ENCODE data around the gene DYNC2I2.
"Not testable (repeated sequence)": the region's sequence is repeated elsewhere in the genome, so short reads cannot be mapped to it uniquely, and the experiment has no call there.

DYNC2I2 gene

GRCh38 chr9:128685636-128686489 lies 29.2 kb upstream of the DYNC2I2 start:
- no peak for DNase-seq

GRCh38 chr9:128684325-128685199 lies 27.9 kb upstream of the DYNC2I2 start:
- no peak for DNase-seq

GRCh38 chr9:128684065-128684324 lies 27.3 kb upstream of the DYNC2I2 start:
- DNase-seq: no peak

- DNase-seq: no peak
Observed at GRCh38 chr9:128683340-128684064, 26.9 kb upstream of the DYNC2I2 start.

- no peak for DNase-seq
Observed at GRCh38 chr9:128677794-128678193, 21.1 kb upstream of the DYNC2I2 start.

- DNase-seq: no peak
Observed at GRCh38 chr9:128675382-128675781, 18.7 kb upstream of the DYNC2I2 start.

- DNase-seq: no peak
Observed at GRCh38 chr9:128669786-128670185, 13.1 kb upstream of the DYNC2I2 start.

GRCh38 chr9:128666481-128666941 lies 9.9 kb upstream of the DYNC2I2 start:
- not testable (repeated sequence) for DNase-seq

- no peak for DNase-seq
Observed at GRCh38 chr9:128657796-128658195, 1.1 kb upstream of the DYNC2I2 start.

GRCh38 chr9:128657344-128657704 lies 677 bp upstream of the DYNC2I2 start:
- DNase-seq: no peak

GRCh38 chr9:128654481-128654880 lies 2.2 kb downstream of the DYNC2I2 start:
- no peak for DNase-seq

- no peak for DNase-seq
Observed at GRCh38 chr9:128653908-128654307, 2.7 kb downstream of the DYNC2I2 start.

GRCh38 chr9:128651798-128652197 lies 4.8 kb downstream of the DYNC2I2 start:
- no peak for DNase-seq

GRCh38 chr9:128648206-128648605 lies 8.4 kb downstream of the DYNC2I2 start:
- DNase-seq: not testable (repeated sequence)

GRCh38 chr9:128643519-128644300 lies 12.9 kb downstream of the DYNC2I2 start:
- DNase-seq: peak; percentile 46

GRCh38 chr9:128642675-128643245 lies 13.9 kb downstream of the DYNC2I2 start:
- no peak for DNase-seq

GRCh38 chr9:128640603-128641002 lies 16.0 kb downstream of the DYNC2I2 start:
- no peak for DNase-seq

GRCh38 chr9:128638580-128638979 lies 18.1 kb downstream of the DYNC2I2 start:
- DNase-seq: no peak

- DNase-seq: no peak
Observed at GRCh38 chr9:128637656-128638055, 19.0 kb downstream of the DYNC2I2 start.

- no peak for DNase-seq
Observed at GRCh38 chr9:128636556-128637530, 19.8 kb downstream of the DYNC2I2 start.

- DNase-seq: no peak
Observed at GRCh38 chr9:128636024-128636390, 20.6 kb downstream of the DYNC2I2 start.

Data from NCI-H2171 treated with DMSO at 0.1 percent for 48 hours (cell line).